Activated CD8-positive, alpha-beta memory T cell treated with anti-CD3 and anti-CD28 coated beads, Interleukin-2, amount 10 ng/mL, durations not matched to agents 7 days and 5 days (primary cell): ENCODE results near the gene ZNRF3. TPM values are rescaled to one million over a fixed set of nuclear protein-coding genes. Genes with fewer than 3 reads are reported as not detected.

ENCODE experiments used
- ATAC-seq: fragments of 150-1000 bp; cut with Tn5 transposase; one replicate; pipeline ENCODE4 v1.10.0; 2021; ENCODE audit warnings: moderate library complexity
- CTCF ChIA-PET: fragments of 350-600 bp; sonication (Branson Sonifier 250); formaldehyde crosslinking; loops from one replicate; lab custom pipeline; 2021; ENCODE audit warnings: antibody characterized with exemption; lab: Charles Lee
- DNase-seq: peaks from one replicate; pipeline ENCODE4 v3.0.0-alpha.2; 2020
- H3K27ac Mint-ChIP-seq: one replicate; pipeline ENCODE4 v1.8.0; 2021; ENCODE audit warnings: mild to moderate bottlenecking, mixed read lengths
- H3K27me3 Mint-ChIP-seq: one replicate; pipeline ENCODE4 v1.8.0; 2021; ENCODE audit warnings: mixed read lengths
- H3K36me3 Mint-ChIP-seq: one replicate; pipeline ENCODE4 v1.8.0; 2021; ENCODE audit warnings: mild to moderate bottlenecking, mixed read lengths
- H3K4me1 Mint-ChIP-seq: one replicate; pipeline ENCODE4 v1.8.0; 2021; ENCODE audit warnings: mixed read lengths
- H3K4me3 Mint-ChIP-seq: one replicate; pipeline ENCODE4 v1.8.0; 2021; ENCODE audit warnings: mild to moderate bottlenecking, moderate library complexity, mixed read lengths
- H3K9me3 Mint-ChIP-seq: one replicate; pipeline ENCODE4 v1.8.0; 2022; ENCODE audit warnings: low read depth, mixed read lengths
- total RNA-seq, 2 experiments: library from RNA; stranded (reverse); gene quantifications; one replicate each; pipeline ENCODE4 v1.2.3, GENCODE V29; 2021

The ZNRF3 gene
- total RNA-seq, 2 experiments from 2014 or later: 0.26 to 0.79 TPM

- Mint-ChIP-seq H3K4me3 (no peak overlapping the region), H3K4me1 (no peaks in the 10 kb centered on the region), H3K36me3 (no peaks in the 10 kb centered on the region), H3K27me3 (peaks cover 78% of the 10 kb centered on the region), H3K27ac (no peak overlapping the region), H3K9me3 (no peaks in the 10 kb centered on the region)
- DNase-seq: no peak
- ATAC-seq: no peak
- CTCF ChIA-PET: no interaction called here
Measured at GRCh38 chr22:28935140-28935539, 51.8 kb downstream of the ZNRF3 start.

GRCh38 chr22:28935713-28936112, 52.3 kb downstream of the ZNRF3 start:
- DNase-seq (no peak), ATAC-seq (no peak)
- Mint-ChIP-seq H3K9me3 (no peaks in the 10 kb centered on the region), H3K4me1 (no peaks in the 10 kb centered on the region), H3K4me3 (no peak overlapping the region), H3K27me3 (peaks cover 77% of the 10 kb centered on the region), H3K27ac (no peak overlapping the region), H3K36me3 (no peaks in the 10 kb centered on the region)
- CTCF ChIA-PET: no interaction called here

GRCh38 chr22:28936200-28936599, 52.8 kb downstream of the ZNRF3 start:
- CTCF ChIA-PET: no interaction called here
- H3K36me3 Mint-ChIP-seq: no peaks in the 10 kb centered on the region
- no peak overlapping the region for H3K27ac Mint-ChIP-seq
- H3K4me1 Mint-ChIP-seq: no peaks in the 10 kb centered on the region
- no peak overlapping the region for H3K4me3 Mint-ChIP-seq
- no peaks in the 10 kb centered on the region for H3K9me3 Mint-ChIP-seq
- ATAC-seq: no peak
- DNase-seq: no peak
- H3K27me3 Mint-ChIP-seq: peaks cover 78% of the 10 kb centered on the region

GRCh38 chr22:28937206-28938025, 54.0 kb downstream of the ZNRF3 start:
- peaks cover 75% of the 10 kb centered on the region for H3K27me3 Mint-ChIP-seq

GRCh38 chr22:28938286-28938833, 55.0 kb downstream of the ZNRF3 start:
- DNase-seq: no peak
- Mint-ChIP-seq H3K4me1 (no peaks in the 10 kb centered on the region), H3K36me3 (no peaks in the 10 kb centered on the region), H3K27ac (no peak overlapping the region), H3K27me3 (peaks cover 71% of the 10 kb centered on the region), H3K9me3 (no peaks in the 10 kb centered on the region), H3K4me3 (no peak overlapping the region)
- ATAC-seq: no peak
- CTCF ChIA-PET: no interaction called here

More at GRCh38 chr22:28937206-28938025, 54.0 kb downstream of the ZNRF3 start:
- Mint-ChIP-seq H3K36me3 (no peaks in the 10 kb centered on the region), H3K4me3 (no peak overlapping the region), H3K9me3 (no peaks in the 10 kb centered on the region), H3K27ac (no peak overlapping the region), H3K4me1 (no peaks in the 10 kb centered on the region)
- ATAC-seq (no peak), DNase-seq (no peak)
- CTCF ChIA-PET: no interaction called here

- Mint-ChIP-seq H3K27me3 (peaks cover 72% of the 10 kb centered on the region), H3K4me1 (no peaks in the 10 kb centered on the region), H3K27ac (no peak overlapping the region), H3K36me3 (no peaks in the 10 kb centered on the region), H3K4me3 (no peak overlapping the region), H3K9me3 (no peaks in the 10 kb centered on the region)
- no peak for ATAC-seq
- CTCF ChIA-PET: no interaction called here
- no peak for DNase-seq
Measured at GRCh38 chr22:28939394-28939793, 56.0 kb downstream of the ZNRF3 start.

GRCh38 chr22:28939932-28940331, 56.6 kb downstream of the ZNRF3 start:
- Mint-ChIP-seq H3K27me3 (peaks cover 71% of the 10 kb centered on the region), H3K27ac (no peak overlapping the region), H3K4me1 (no peaks in the 10 kb centered on the region), H3K9me3 (no peaks in the 10 kb centered on the region), H3K36me3 (no peaks in the 10 kb centered on the region), H3K4me3 (no peak overlapping the region)
- CTCF ChIA-PET: no interaction called here
- DNase-seq (no peak), ATAC-seq (no peak)

- peaks cover 69% of the 10 kb centered on the region for H3K27me3 Mint-ChIP-seq
- no peaks in the 10 kb centered on the region for H3K36me3 Mint-ChIP-seq
- no peak overlapping the region for H3K4me3 Mint-ChIP-seq
- H3K27ac Mint-ChIP-seq: no peak overlapping the region
- H3K9me3 Mint-ChIP-seq: no peaks in the 10 kb centered on the region
- H3K4me1 Mint-ChIP-seq: no peaks in the 10 kb centered on the region
- CTCF ChIA-PET: no interaction called here
- DNase-seq: no peak
- ATAC-seq: no peak
Measured at GRCh38 chr22:28940441-28940840, 57.1 kb downstream of the ZNRF3 start.

GRCh38 chr22:28942333-28942732, 59.0 kb downstream of the ZNRF3 start:
- H3K4me1 Mint-ChIP-seq: no peaks in the 10 kb centered on the region
- H3K27ac Mint-ChIP-seq: no peak overlapping the region
- H3K9me3 Mint-ChIP-seq: peaks cover 5% of the 10 kb centered on the region
- no peak overlapping the region for H3K4me3 Mint-ChIP-seq
- DNase-seq (no peak), ATAC-seq (no peak)
- CTCF ChIA-PET: no interaction called here
- peaks cover 3% of the 10 kb centered on the region for H3K36me3 Mint-ChIP-seq
- peaks cover 71% of the 10 kb centered on the region for H3K27me3 Mint-ChIP-seq

- ATAC-seq (no peak), DNase-seq (no peak)
- H3K27ac Mint-ChIP-seq: no peak overlapping the region
- H3K27me3 Mint-ChIP-seq: peaks cover 69% of the 10 kb centered on the region
- H3K4me1 Mint-ChIP-seq: no peaks in the 10 kb centered on the region
- peaks cover 7% of the 10 kb centered on the region for H3K9me3 Mint-ChIP-seq
- peaks cover 4% of the 10 kb centered on the region for H3K36me3 Mint-ChIP-seq
- no peak overlapping the region for H3K4me3 Mint-ChIP-seq
- CTCF ChIA-PET: no interaction called here
Measured at GRCh38 chr22:28942801-28943500, 59.6 kb downstream of the ZNRF3 start.

GRCh38 chr22:28943501-28943879, 60.1 kb downstream of the ZNRF3 start:
- ATAC-seq (no peak), DNase-seq (no peak)
- Mint-ChIP-seq H3K27me3 (peaks cover 67% of the 10 kb centered on the region), H3K4me1 (no peaks in the 10 kb centered on the region), H3K4me3 (no peak overlapping the region), H3K9me3 (peaks cover 7% of the 10 kb centered on the region), H3K27ac (no peak overlapping the region), H3K36me3 (peaks cover 4% of the 10 kb centered on the region)
- CTCF ChIA-PET: no interaction called here

- Mint-ChIP-seq H3K27ac (no peak overlapping the region), H3K4me3 (no peak overlapping the region), H3K36me3 (peaks cover 4% of the 10 kb centered on the region), H3K9me3 (peaks cover 7% of the 10 kb centered on the region), H3K4me1 (no peaks in the 10 kb centered on the region), H3K27me3 (peaks cover 70% of the 10 kb centered on the region)
- CTCF ChIA-PET: no interaction called here
- no peak for ATAC-seq
- no peak for DNase-seq
Measured at GRCh38 chr22:28947125-28947524, 63.8 kb downstream of the ZNRF3 start.

GRCh38 chr22:28948424-28948823, 65.1 kb downstream of the ZNRF3 start:
- no peak overlapping the region for H3K27ac Mint-ChIP-seq
- ATAC-seq: no peak
- H3K36me3 Mint-ChIP-seq: peaks cover 4% of the 10 kb centered on the region
- H3K27me3 Mint-ChIP-seq: peaks cover 74% of the 10 kb centered on the region
- H3K4me3 Mint-ChIP-seq: no peak overlapping the region
- no peak for DNase-seq
- CTCF ChIA-PET: no interaction called here
- H3K4me1 Mint-ChIP-seq: no peaks in the 10 kb centered on the region
- H3K9me3 Mint-ChIP-seq: peaks cover 7% of the 10 kb centered on the region
